NCI-H146 treated with DMSO at 0.1 percent for 48 hours (cell line): ENCODE results near the gene THADA.

Experiments used
- DNase-seq: peaks from one replicate; lab custom pipeline; 2025; ENCODE audit not compliant: unreplicated experiment; lab: John Stamatoyannopoulos, UW

THADA gene

GRCh38 chr2:43217228-43218154 is 378.3 kb downstream of the THADA start:
- DNase-seq, result peak; percentile 46

GRCh38 chr2:43216629-43217028 is 379.2 kb downstream of the THADA start:
- no peak for DNase-seq

GRCh38 chr2:43215673-43216255 is 380.1 kb downstream of the THADA start:
- no peak for DNase-seq

- DNase-seq, result no peak
These were observed 381.6 kb downstream of the THADA start for GRCh38 chr2:43214253-43214652.

- DNase-seq, result no peak
These were observed 382.9 kb downstream of the THADA start for GRCh38 chr2:43212931-43213330.

GRCh38 chr2:43212216-43212835 is 383.5 kb downstream of the THADA start:
- no peak for DNase-seq

GRCh38 chr2:43210467-43211303 is 385.2 kb downstream of the THADA start:
- DNase-seq, result no peak

- no peak for DNase-seq
These were observed 385.7 kb downstream of the THADA start for GRCh38 chr2:43210125-43210466.

- DNase-seq, result no peak
These were observed 386.6 kb downstream of the THADA start for GRCh38 chr2:43209204-43209717.

GRCh38 chr2:43207553-43208300 is 388.1 kb downstream of the THADA start:
- no peak for DNase-seq

- DNase-seq, result no peak
These were observed 389.2 kb downstream of the THADA start for GRCh38 chr2:43206602-43207001.

GRCh38 chr2:43203373-43203772 is 392.5 kb downstream of the THADA start:
- no peak for DNase-seq

GRCh38 chr2:43202289-43202688 is 393.5 kb downstream of the THADA start:
- no peak for DNase-seq

- no peak for DNase-seq
These were observed 394.3 kb downstream of the THADA start for GRCh38 chr2:43201497-43201896.

GRCh38 chr2:43201016-43201415 is 394.8 kb downstream of the THADA start:
- DNase-seq, result no peak

GRCh38 chr2:43199492-43200488 is 396.0 kb downstream of the THADA start:
- peak; percentile 12 for DNase-seq

- no peak for DNase-seq
These were observed 397.6 kb downstream of the THADA start for GRCh38 chr2:43198263-43198662.

GRCh38 chr2:43197588-43197896 is 398.3 kb downstream of the THADA start:
- DNase-seq, result no peak
